ENCODE data around the gene TMEM139. TPM values are rescaled to one million over a fixed set of nuclear protein-coding genes. Genes with fewer than 3 reads are reported as not detected.

TMEM139 gene
- total RNA-seq, 3 donors from 2014 or later = 16.2 to 49.4 (median 46.6) TPM

DNA sequence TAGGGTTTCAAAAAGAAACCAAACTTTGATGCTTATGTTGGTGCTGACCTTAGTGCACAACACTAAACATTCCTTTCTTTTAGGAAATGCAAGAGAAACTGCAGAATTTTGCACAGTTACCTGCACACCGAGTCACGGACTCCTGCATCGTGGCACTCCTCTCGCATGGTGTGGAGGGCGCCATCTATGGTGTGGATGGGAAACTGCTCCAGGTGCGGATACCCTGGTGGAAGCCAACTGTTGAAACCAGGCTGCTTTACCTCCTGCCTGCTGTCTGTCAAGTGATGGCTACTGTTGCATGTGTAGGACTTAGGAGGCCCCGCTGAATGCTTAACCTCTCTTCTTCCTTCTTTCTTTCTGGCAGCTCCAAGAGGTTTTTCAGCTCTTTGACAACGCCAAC lies 15.1 kb downstream of the TMEM139 start:
- TF ChIP-seq, protein P1, sequence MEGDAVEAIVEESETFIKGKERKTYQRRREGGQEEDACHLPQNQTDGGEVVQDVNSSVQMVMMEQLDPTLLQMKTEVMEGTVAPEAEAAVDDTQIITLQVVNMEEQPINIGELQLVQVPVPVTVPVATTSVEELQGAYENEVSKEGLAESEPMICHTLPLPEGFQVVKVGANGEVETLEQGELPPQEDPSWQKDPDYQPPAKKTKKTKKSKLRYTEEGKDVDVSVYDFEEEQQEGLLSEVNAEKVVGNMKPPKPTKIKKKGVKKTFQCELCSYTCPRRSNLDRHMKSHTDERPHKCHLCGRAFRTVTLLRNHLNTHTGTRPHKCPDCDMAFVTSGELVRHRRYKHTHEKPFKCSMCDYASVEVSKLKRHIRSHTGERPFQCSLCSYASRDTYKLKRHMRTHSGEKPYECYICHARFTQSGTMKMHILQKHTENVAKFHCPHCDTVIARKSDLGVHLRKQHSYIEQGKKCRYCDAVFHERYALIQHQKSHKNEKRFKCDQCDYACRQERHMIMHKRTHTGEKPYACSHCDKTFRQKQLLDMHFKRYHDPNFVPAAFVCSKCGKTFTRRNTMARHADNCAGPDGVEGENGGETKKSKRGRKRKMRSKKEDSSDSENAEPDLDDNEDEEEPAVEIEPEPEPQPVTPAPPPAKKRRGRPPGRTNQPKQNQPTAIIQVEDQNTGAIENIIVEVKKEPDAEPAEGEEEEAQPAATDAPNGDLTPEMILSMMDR (IDR thresholded peaks at IDR 0.05) = peak; percentile 60
- ATAC-seq (peak; percentile 84), DNase-seq (peak in 2 of 3 donors; percentile 69 to 72)
- H3K4me1 ChIP-seq (ENCODE audit: low read depth) = peaks cover 2% of the 10 kb centered on the region
- H3K9me3 ChIP-seq = no peaks in the 10 kb centered on the region
- no peaks in the 10 kb centered on the region for H3K36me3 ChIP-seq (ENCODE audit: low read depth)
- H3K4me3 ChIP-seq = no peak overlapping the region
- intact Hi-C loops (cut with DNase I, micrococcal nuclease) = loop anchor here in 1 of 2 donors (10.0 kb wide), 1 partner anchor 55 kb away; no protein-coding TSS in a partner anchor

- no peaks in the 10 kb centered on the region for H3K9me3 ChIP-seq
- intact Hi-C loops (cut with DNase I, micrococcal nuclease) = no loop called here
- H3K4me3 ChIP-seq = no peak overlapping the region
- H3K4me1 ChIP-seq (ENCODE audit: low read depth) = peaks cover 2% of the 10 kb centered on the region
- DNase-seq = no peak
- TF ChIP-seq, protein P1 (IDR thresholded peaks at IDR 0.05) = no peak
- H3K36me3 ChIP-seq (ENCODE audit: low read depth) = no peaks in the 10 kb centered on the region
- ATAC-seq = peak; percentile 67
Measured at GRCh38 chr7:143300959-143301935, 16.5 kb downstream of the TMEM139 start.

- Histone ChIP-seq H3K9me3 (no peaks in the 10 kb centered on the region), H3K4me3 (no peak overlapping the region), H3K4me1 (ENCODE audit: low read depth) (peaks cover 2% of the 10 kb centered on the region), H3K36me3 (ENCODE audit: low read depth) (no peaks in the 10 kb centered on the region)
- DNase-seq = no peak
- intact Hi-C loops (cut with DNase I, micrococcal nuclease) = loop anchor here in 1 of 2 donors (2.0 kb wide), 1 partner anchor 63 kb away; no protein-coding TSS in a partner anchor
- TF ChIP-seq, protein P1 (IDR thresholded peaks at IDR 0.05) = no peak
- ATAC-seq = no peak
Measured at GRCh38 chr7:143303733-143304132, 19.0 kb downstream of the TMEM139 start.

DNA sequence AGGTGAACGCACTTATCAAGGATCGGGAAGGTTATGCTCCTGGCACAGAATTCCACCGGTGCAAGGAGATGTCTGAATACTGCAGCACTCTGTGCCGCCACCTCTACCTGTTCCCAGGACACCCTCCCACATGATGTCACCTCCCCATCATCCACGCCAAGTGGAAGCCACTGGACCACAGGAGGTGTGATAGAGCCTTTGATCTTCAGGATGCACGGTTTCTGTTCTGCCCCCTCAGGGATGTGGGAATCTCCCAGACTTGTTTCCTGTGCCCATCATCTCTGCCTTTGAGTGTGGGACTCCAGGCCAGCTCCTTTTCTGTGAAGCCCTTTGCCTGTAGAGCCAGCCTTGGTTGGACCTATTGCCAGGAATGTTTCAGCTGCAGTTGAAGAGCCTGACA lies 20.2 kb downstream of the TMEM139 start:
- no peaks in the 10 kb centered on the region for H3K36me3 ChIP-seq (ENCODE audit: low read depth)
- no peak for ATAC-seq

GRCh38 chr7:143305423-143306070 lies 20.8 kb downstream of the TMEM139 start:
- Histone ChIP-seq H3K9me3 (no peaks in the 10 kb centered on the region), H3K4me3 (no peak overlapping the region), H3K4me1 (ENCODE audit: low read depth) (peaks cover 2% of the 10 kb centered on the region), H3K36me3 (ENCODE audit: low read depth) (no peaks in the 10 kb centered on the region)
- DNase-seq (peak; percentile 83 to 96 (median 92)), ATAC-seq (peak; percentile 95)
- intact Hi-C loops (cut with DNase I, micrococcal nuclease) = loop anchor here in 1 of 2 donors (2.0 kb wide), 1 partner anchor 65 kb away; no protein-coding TSS in a partner anchor
- TF ChIP-seq, protein P1 (IDR thresholded peaks at IDR 0.05) = peak; percentile 59

More for the DNA sequence above, 20.2 kb downstream of the TMEM139 start:
- Histone ChIP-seq H3K4me3 (no peak overlapping the region), H3K9me3 (no peaks in the 10 kb centered on the region), H3K4me1 (ENCODE audit: low read depth) (peaks cover 2% of the 10 kb centered on the region)
- intact Hi-C loops (cut with DNase I, micrococcal nuclease) = loop anchor here in 1 of 2 donors (2.0 kb wide), 1 partner anchor 64 kb away; no protein-coding TSS in a partner anchor
- no peak for DNase-seq
- TF ChIP-seq, protein P1 (IDR thresholded peaks at IDR 0.05) = no peak
